Loucy (cell line): ENCODE measurements around the gene ENDOD1.

ENCODE experiments used
- CTCF ChIP-seq: fragments of 200-600 bp; sonication (generic); conservative IDR thresholded peaks from 2 replicates; pipeline ENCODE4 v1.5.1; 2014; ENCODE audit warnings: mild to moderate bottlenecking, antibody characterized with exemption, low read length
- EZH2phosphoT487 ChIP-seq: fragments of 200-600 bp; IDR thresholded peaks from 2 replicates; pipeline ENCODE4 v1.6.1; 2018; ENCODE audit warnings: antibody characterized with exemption, mild to moderate bottlenecking, moderate library complexity, borderline replicate concordance

GRCh38 chr11:95111923-95112540 is 22.4 kb downstream of the ENDOD1 start:
- TF ChIP-seq CTCF = no peak
- TF ChIP-seq EZH2phosphoT487 = no peak
